T47D (cell line): ENCODE results near the gene RTN4RL1.

Source experiments
- DNase-seq, 2 experiments: peaks; one replicate each; pipeline versions ENCODE4 v3.0.0 to v3.0.0-alpha.2; 2011 to 2012; ENCODE audit warnings: low read depth in 1 of 2, low spot score in 1 of 2
- JUND ChIP-seq: IDR thresholded peaks from 2 replicates; pipeline ENCODE4 v1.6.1; 2012; ENCODE audit warnings: low read depth
- in situ Hi-C: cut with HindIII; loops from 2 replicates; pipeline ENCODE4 v1.10.0; 2016; ENCODE audit warnings: low sequenced_read_pairs, low pct_unique_long_range_greater_than_20kb

Gene RTN4RL1

DNA sequence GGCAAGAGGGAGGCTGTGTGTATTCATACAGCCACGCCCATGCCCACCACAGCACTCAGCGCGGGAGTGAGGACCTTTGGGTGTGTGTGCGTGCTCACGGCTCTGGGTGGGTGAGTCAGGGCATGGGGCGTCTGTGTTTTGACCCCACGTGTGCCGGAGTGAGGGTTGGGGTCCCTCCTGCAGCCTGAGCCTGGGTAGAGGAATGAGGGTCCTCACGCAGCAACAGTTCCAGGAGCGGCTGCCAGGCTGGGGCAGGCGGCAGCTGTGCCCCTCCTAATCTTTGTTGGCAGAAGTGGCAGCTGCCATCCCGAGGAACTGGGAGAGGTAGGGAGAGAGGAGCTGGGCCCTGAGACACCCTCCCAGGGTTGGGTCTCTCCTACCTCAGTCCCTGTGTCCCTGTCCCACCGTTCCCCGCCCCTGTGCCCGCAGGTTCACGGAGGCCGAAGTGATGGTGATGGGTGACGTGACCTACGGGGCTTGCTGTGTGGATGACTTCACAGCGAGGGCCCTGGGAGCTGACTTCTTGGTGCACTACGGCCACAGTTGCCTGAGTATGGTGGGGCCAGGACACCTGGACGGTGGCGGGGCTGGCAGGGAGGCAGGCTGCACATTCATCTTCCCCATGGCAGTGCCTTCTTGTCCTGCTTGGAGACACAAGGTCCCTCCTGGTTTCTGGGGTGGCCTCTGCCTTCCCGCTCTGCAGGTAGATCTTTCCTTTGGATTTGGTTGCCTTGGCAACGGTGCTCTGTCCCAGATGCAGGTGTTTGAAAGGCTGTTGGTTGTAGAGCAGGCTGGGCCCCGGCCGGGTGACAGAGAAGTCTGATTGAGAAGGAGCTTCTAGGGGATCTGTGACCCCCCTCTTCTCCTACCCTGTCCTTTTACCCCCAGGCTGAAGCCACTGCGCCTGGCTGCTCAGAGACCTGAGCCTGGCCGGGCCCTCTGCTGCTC lies 10.7 kb upstream of the RTN4RL1 start:
- no peak for TF ChIP-seq JUND
- in situ Hi-C loops = no loop called here
- no peak for DNase-seq

DNA sequence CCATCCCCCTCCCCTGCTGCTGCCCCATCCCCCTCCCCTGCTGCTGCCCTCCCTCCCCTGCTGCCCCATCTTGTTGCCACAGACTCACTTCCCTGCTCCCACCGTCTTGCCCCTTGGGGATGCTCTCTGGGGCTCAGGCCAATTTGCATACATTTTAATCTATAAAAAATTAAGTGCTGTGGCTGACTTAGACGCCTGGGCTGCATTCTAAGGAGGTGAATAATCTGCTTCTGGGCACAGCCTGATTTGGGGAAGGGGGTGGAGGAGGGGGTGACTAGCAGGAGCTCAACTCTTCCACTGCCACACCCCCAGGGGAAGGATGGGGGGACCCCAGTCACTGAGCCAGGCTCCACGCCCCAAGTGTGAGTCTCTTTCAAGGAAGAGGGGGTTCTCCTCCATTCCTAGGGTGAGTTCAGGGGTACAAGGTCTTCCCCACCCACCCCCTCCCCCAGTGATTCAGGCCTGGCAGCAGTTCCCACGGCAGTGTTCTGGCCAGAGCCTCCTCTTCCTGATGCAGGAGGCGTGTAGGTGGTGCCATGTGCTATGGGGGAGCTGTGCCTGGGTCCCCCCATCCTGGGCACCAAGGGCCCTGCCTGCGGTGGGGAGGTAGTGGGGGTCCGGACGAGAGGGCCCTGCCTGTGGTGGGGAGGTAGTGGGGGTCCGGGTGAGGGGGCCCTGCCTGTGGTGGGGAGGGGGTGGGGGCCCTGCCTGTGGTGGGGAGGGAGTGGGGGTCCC lies 9.8 kb upstream of the RTN4RL1 start:
- TF ChIP-seq JUND = no peak
- in situ Hi-C loops = no loop called here
- no peak for DNase-seq

DNA sequence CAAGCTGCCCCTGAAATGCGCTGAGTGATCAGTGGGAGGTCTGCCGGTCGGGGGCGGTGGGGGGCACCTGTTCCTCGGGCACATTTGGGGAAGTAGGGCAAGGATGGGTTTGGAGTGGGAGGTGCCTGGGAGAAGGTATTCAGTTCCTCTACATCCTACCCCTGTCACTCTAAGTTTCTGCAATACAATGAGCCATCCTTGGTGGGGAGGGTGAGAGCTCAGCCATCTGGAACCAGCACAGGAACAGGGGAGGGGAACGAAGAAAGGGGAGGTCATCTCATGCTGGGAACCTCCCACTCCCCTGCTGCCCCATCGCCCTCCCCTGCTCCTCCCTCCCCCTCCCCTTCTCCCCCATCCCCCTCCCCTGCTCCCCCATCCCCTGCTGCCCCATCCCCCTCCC lies 9.0 kb upstream of the RTN4RL1 start:
- no peak for DNase-seq
- in situ Hi-C loops = no loop called here
- no peak for TF ChIP-seq JUND

DNA sequence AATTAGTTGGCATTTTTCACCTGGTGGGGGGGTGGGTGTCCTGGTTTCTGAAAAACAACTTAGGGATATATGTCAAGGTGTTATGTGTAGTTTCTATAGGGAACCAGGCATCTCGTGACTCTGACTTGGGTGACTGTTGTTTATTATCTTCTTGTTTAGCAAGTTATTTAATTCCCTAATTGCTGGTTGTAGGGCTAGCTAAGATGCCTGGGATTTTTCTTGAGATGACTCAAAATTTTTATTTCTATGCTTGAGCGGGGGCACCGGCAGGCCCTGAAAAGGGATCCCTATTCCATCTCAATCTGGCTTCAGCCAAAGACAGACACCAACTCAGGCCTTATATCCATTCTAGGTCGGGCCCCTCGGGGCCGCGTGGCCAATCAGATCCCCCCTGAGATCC lies 8.0 kb upstream of the RTN4RL1 start:
- DNase-seq = no peak
- TF ChIP-seq JUND = no peak
- in situ Hi-C loops = no loop called here

DNA sequence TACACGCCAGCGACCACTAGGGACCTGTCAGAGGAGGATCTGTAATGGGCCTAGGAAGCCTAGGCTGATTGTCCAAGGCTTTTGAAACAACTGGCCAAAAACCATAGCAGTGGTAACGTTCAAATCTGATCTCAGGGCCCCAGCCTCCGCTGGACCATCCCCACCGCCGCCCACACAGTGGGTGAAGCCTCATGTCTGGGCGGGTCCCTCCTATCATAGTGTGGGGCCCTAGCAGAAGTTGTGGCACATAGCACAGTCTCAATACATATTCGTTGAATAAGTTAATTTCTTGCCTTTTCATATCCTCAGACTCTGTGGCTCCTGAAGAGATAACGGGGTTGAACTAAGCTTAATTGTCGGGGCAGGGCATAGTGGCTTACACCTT lies 5.6 kb upstream of the RTN4RL1 start:
- TF ChIP-seq JUND = no peak
- in situ Hi-C loops = no loop called here
- no peak for DNase-seq

DNA sequence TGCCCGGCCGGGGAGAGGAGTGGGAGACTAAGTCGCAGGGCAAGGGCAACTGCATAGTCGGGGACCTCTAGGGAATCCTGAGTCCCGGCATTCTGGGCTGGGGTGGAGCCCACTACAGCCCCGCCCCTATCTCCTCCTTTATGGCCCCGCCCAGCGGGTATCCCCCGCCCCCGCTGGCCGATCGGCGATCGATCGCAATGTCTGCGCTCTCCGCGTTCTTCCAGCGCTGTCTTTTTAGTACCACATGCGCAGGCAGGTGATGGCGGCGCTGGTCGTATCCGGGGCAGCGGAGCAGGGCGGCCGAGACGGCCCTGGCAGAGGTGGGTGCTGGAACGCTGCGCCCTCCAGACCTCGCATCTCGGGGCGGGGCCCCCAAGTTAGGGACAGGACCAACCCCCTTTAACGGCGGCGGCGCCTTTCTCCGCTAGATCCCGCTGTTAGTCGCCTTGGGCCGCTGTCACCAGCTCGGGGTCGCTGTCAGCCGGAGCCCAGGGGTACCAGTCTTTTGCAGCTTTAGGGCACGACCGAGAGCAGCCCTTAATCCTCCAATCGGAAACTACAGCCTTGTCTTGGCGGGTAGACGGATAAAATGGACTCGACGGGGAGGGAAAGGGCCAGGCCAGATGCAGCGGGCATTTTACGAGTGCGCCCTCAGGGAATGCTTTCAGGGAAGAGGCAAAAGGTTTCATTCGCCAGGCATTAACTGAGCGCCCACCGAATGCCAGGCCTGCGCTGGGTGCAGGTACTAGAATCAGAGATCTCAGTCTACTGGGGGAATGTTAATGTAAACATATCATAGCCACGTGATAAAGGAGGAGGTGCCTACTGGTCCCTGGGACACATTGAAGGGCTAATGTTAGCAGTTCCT lies 5.0 kb upstream of the RTN4RL1 start, which contains the start of gene DPH1:
Gene DPH1 (plus strand): TSS at position 243 of the 868 bp plus-strand sequence. CDS start 17 bp downstream, at position 260.
- DNase-seq = peak; percentile 66 to 93
- in situ Hi-C loops = no loop called here
- no peak for TF ChIP-seq JUND

DNA sequence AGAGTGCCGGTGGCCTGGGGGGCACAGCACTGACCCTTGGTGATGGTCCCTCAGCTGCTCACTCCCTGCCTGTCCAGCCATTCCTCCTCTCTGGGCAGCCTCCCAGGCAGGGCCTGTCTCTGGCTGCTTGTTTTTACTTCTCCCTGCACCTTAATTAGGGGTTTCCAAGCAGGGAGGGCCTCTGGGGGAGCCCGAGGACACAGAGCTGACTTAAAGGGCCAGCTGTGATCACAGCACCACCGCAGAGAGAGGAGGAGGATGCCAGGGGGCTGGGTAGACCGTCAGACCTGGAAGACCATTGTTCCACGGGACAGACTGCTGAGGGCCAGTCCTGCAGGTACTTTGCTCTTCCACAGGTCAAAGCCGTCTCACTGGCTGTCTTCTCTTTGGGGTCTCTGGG lies 3.6 kb upstream of the RTN4RL1 start:
- DNase-seq = no peak
- TF ChIP-seq JUND = no peak
- in situ Hi-C loops = no loop called here

DNA sequence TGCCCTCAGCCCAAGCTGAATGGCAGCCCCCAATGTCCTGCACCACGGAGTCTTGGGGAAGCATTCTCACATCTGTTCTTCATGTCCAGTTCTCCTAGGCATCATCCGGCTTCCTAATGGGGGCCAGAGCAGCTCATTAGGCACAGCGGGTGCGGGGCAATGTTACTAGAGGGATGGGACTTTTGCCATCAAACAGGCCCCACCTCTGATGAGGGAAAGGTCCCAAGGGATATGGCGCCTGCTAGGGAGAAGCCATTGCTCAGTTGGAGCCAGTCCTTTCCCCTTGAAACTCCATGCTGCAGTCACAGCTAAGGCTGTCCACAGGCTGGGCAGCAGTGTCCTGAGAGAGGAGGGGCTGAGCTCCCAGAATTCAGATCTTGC lies 3.1 kb upstream of the RTN4RL1 start:
- no peak for DNase-seq
- in situ Hi-C loops = no loop called here
- TF ChIP-seq JUND = no peak

DNA sequence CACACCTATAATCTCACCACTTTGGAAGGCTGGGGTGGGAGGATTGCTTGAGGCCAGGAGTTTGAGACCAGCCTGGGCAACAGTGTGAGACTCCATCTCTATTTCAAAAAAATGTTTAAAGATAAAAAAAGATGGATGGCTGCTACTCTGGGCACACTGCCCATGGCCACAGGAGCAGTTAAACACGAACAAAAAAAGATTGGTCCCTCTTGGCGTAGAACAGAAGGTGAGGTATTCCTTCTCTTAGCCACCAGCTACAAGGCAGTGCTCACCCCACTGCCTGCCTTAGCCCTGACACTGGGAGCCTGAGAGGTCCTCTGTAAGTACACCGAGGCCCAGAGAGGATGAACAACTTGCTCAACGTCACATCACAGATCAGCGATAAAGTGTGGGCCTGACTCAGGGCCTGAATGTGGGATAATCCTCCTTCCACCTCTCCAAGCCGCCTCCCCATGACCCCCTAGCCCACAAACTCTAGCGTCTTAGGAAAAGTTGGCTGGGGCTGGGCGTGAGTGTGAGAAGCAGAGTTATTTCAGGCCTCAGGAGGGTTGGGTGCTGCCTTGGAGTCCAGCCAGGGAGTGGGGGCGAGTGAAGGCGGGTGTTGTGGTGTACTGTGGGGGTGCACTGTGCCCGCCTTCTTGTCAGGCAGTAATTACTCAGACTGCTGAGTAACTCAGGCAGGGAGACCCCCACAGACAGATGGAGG lies 2.5 kb upstream of the RTN4RL1 start:
- in situ Hi-C loops = no loop called here
- no peak for TF ChIP-seq JUND
- DNase-seq = no peak

DNA sequence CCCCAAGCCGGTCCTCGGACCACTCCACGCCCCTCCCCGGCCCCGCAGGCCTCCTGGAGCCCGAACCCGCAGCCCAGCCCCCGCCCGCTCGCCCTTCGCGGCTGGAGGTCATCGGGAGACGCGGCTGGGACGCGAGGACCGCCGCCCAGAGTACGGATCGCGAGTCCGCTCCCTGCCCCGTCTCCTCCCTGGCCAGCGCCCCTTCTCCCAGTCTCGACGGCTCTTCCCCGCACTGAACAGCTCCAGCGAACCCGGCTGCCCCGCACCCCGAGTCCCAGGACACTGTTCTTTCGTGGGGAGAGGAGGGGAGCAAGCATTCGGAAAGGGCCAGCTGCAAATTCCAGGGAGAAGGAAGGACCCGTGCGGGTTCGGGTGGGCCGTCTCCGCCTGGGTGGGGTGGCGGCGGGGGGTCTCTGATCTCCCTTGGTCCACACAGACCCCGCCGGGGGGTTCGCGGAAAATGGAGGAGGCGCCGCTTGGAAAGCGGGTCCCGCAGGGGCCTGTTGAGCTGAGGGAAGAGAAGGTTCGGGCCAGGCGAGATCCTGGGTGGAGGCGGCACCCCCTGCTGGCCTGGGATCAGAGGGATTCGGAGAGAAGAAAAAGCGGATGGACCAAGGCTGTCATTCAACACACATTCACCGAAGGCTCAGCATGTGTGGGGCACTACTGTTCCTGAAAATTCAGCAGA lies 632 bp upstream of the RTN4RL1 start:
- no peak for TF ChIP-seq JUND
- DNase-seq = peak; percentile 60 to 83
- in situ Hi-C loops = no loop called here

DNA sequence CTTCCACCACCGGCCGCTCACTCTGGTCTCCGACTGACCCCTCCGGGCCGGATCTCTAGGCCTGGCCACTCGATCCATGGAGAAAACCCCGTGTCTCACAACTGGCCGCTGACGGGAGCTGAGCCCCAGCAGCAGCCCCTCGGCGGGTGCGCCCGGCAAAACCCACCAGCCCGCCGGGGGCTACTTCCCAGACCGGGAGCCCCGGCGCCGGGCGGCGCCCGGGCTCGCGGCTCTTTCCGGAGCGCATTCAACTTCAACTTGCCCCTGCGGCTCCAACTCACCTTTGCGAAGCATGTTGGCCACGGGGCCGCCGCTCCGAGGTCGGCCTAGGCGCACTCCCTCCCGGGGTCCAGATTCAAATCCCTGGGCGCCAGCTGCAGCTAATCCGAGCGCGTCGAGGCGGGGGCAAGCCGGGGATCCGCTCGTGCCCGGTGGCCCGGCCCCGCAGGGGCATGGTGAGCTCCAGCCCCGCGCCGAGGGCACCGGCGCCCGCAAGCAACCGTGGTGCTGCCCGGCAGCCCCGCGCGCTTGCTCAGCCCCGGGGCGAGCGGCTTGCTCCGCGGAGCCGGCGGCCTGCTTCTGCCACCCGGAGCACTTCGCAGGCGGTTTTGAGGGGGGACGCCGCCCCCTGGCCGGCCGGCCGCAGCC lies 438 bp downstream of the RTN4RL1 start:
- in situ Hi-C loops = no loop called here
- TF ChIP-seq JUND = no peak
- DNase-seq = no peak
